GM15510 (cell line): ENCODE data around the gene UBR2.

ENCODE experiments used
- POLR2A ChIP-seq: IDR thresholded peaks from 3 replicates; pipeline ENCODE4 v1.6.1; 2011; ENCODE audit warnings: borderline replicate concordance; ENCODE audit not compliant: insufficient read length; ENCODE audit errors: extremely low read depth

UBR2 gene

GRCh38 chr6:42569102-42570028 lies 5.5 kb downstream of the UBR2 start:
- no peak for TF ChIP-seq POLR2A

GRCh38 chr6:42571611-42572342 lies 7.9 kb downstream of the UBR2 start:
- TF ChIP-seq POLR2A: no peak

- TF ChIP-seq POLR2A: no peak
Observed at GRCh38 chr6:42572523-42572922, 8.7 kb downstream of the UBR2 start.

DNA sequence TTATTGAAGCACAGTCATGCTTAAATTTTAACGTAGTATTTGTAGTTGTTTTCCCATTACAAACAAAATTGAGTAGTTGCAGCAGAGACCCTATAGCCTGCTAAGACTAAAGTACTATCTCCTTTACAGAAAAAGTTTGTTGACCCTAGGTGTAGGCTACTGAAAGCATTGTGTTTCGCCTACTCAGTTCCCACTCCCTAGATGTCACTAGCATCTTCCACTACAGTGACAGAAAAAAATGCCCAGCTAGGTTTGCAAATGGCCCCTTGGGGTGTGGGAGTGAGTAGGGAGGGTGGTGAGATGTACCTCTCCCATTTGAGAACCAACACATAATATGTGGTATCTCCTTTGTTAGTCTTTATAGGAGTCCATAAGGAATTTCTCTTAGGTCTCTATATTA lies 34.5 kb downstream of the UBR2 start:
- TF ChIP-seq POLR2A: no peak

- no peak for TF ChIP-seq POLR2A
Observed at GRCh38 chr6:42599558-42599957, 35.7 kb downstream of the UBR2 start.

GRCh38 chr6:42604150-42604549 lies 40.3 kb downstream of the UBR2 start:
- no peak for TF ChIP-seq POLR2A

- TF ChIP-seq POLR2A: no peak
Observed at GRCh38 chr6:42610416-42610815, 46.6 kb downstream of the UBR2 start.

DNA sequence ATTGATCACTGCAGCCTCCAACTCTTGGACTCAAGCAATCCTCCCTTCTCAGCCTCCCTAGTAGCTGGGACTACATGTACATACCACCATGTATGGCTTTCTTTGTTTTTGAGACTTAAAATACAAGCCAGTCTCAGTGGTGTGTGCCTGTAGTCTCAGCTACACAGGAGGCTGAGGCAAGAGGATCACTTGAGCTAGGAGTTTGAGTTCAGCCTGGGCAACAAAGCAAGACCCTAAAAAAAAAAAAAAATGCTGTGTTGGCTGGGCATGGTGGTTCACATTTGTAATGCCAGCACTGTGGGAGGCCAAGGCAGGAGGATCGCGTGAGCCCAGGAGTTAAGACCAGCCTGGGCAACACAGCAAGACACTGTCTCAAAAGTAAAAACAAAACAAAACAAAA lies 51.7 kb downstream of the UBR2 start:
- no peak for TF ChIP-seq POLR2A

- TF ChIP-seq POLR2A: no peak
Observed at GRCh38 chr6:42616716-42617115, 52.9 kb downstream of the UBR2 start.

GRCh38 chr6:42618105-42618504 lies 54.3 kb downstream of the UBR2 start:
- TF ChIP-seq POLR2A: no peak

- TF ChIP-seq POLR2A: no peak
Observed at GRCh38 chr6:42618686-42619085, 54.9 kb downstream of the UBR2 start.

GRCh38 chr6:42619963-42620362 lies 56.1 kb downstream of the UBR2 start:
- no peak for TF ChIP-seq POLR2A

DNA sequence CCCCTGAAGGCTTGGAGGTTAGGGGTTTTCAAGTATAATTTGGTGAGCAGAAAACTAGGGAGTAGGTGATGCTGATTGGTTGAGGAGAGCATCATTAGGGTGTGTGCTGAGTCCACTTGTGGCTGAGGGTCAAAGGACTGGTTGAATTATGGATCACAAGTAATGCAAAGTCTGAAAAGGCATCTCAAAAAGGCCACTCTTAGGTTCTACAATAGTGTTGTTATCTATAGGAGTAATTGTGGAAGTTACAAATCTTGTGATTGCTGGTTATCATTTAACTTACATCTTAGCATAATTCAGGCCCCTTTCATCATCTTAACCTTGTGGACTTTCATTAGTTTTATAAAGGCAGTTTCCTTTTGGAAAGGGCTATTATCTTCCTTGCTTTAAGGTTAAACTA lies 60.8 kb downstream of the UBR2 start:
- TF ChIP-seq POLR2A: no peak

- no peak for TF ChIP-seq POLR2A
Observed at GRCh38 chr6:42627044-42627443, 63.2 kb downstream of the UBR2 start.

- no peak for TF ChIP-seq POLR2A
Observed at GRCh38 chr6:42627674-42628073, 63.8 kb downstream of the UBR2 start.

GRCh38 chr6:42628604-42629003 lies 64.8 kb downstream of the UBR2 start:
- no peak for TF ChIP-seq POLR2A
